Measurements from ENCODE around the gene B4GALT1.

The B4GALT1 gene

GRCh38 chr9:33202018-33202417 is 34.9 kb upstream of the B4GALT1 start:
- no peak overlapping the region for H3K4me3 ChIP-seq (replicated peaks in 1 of 2; ENCODE audit: low read depth in 2 of 2, low read length in 2 of 2)
- no peak for DNase-seq (ENCODE audit: low read depth in 2 of 2)
- no peak for TF ChIP-seq CTCF (IDR thresholded peaks at IDR 0.05; ENCODE audit: low read depth, low read length)

- peak; percentile 44 to 92 for DNase-seq (ENCODE audit: low read depth in 2 of 2)
- TF ChIP-seq CTCF (IDR thresholded peaks at IDR 0.05; ENCODE audit: low read depth, low read length) = no peak
- no peak overlapping the region for H3K4me3 ChIP-seq (replicated peaks in 1 of 2; ENCODE audit: low read depth in 2 of 2, low read length in 2 of 2)
Observed at GRCh38 chr9:33198165-33198564, 31.0 kb upstream of the B4GALT1 start.

GRCh38 chr9:33197279-33198152 is 30.4 kb upstream of the B4GALT1 start:
- no peak for DNase-seq (ENCODE audit: low read depth in 2 of 2)
- H3K4me3 ChIP-seq (replicated peaks in 1 of 2; ENCODE audit: low read depth in 2 of 2, low read length in 2 of 2) = no peak overlapping the region
- TF ChIP-seq CTCF (IDR thresholded peaks at IDR 0.05; ENCODE audit: low read depth, low read length) = no peak

- peak in 1 of 2 donors; percentile 38 for DNase-seq (ENCODE audit: low read depth in 2 of 2)
- H3K4me3 ChIP-seq (replicated peaks in 1 of 2; ENCODE audit: low read depth in 2 of 2, low read length in 2 of 2) = no peak overlapping the region
- TF ChIP-seq CTCF (IDR thresholded peaks at IDR 0.05; ENCODE audit: low read depth, low read length) = no peak
Observed at GRCh38 chr9:33196736-33197135, 29.6 kb upstream of the B4GALT1 start.

- DNase-seq (ENCODE audit: low read depth in 2 of 2) = no peak
- TF ChIP-seq CTCF (IDR thresholded peaks at IDR 0.05; ENCODE audit: low read depth, low read length) = no peak
- no peak overlapping the region for H3K4me3 ChIP-seq (replicated peaks in 1 of 2; ENCODE audit: low read depth in 2 of 2, low read length in 2 of 2)
Observed at GRCh38 chr9:33193818-33194217, 26.7 kb upstream of the B4GALT1 start.

GRCh38 chr9:33192493-33193255 is 25.5 kb upstream of the B4GALT1 start:
- no peak for TF ChIP-seq CTCF (IDR thresholded peaks at IDR 0.05; ENCODE audit: low read depth, low read length)
- no peak overlapping the region for H3K4me3 ChIP-seq (replicated peaks in 1 of 2; ENCODE audit: low read depth in 2 of 2, low read length in 2 of 2)
- no peak for DNase-seq (ENCODE audit: low read depth in 2 of 2)
